Neuronal stem cell (in vitro differentiated cells): ENCODE results near the gene MCHR1.

ENCODE experiments used
- DNase-seq: peaks from one replicate; pipeline ENCODE4 v3.0.0-alpha.2; 2013; ENCODE audit warnings: low spot score
- H2AFZ ChIP-seq: one replicate; pipeline ENCODE4 v1.6.1; 2013; ENCODE audit warnings: mild to moderate bottlenecking, low read length, inconsistent platforms
- H2AK5ac ChIP-seq: 2 replicates; pipeline ENCODE4 v1.6.1; 2013; ENCODE audit warnings: low read depth, mild to moderate bottlenecking, inconsistent platforms, low read length, moderate library complexity, mixed read lengths
- H2BK120ac ChIP-seq: 2 replicates; pipeline ENCODE4 v1.6.1; 2013; ENCODE audit warnings: low read depth, mild to moderate bottlenecking, inconsistent platforms, low read length, moderate library complexity, mixed read lengths
- H2BK12ac ChIP-seq: one replicate; pipeline ENCODE4 v1.6.1; 2013; ENCODE audit warnings: low read length, inconsistent platforms
- H2BK15ac ChIP-seq: 2 replicates; pipeline ENCODE4 v1.6.1; 2013; ENCODE audit warnings: mild to moderate bottlenecking, low read length, inconsistent platforms, mixed read lengths
- H2BK5ac ChIP-seq: one replicate; pipeline ENCODE4 v1.6.1; 2013; ENCODE audit warnings: inconsistent platforms, mild to moderate bottlenecking, low read length, moderate library complexity
- H3K14ac ChIP-seq: one replicate; pipeline ENCODE4 v1.6.1; 2013; ENCODE audit warnings: low read length, inconsistent platforms
- H3K18ac ChIP-seq: 2 replicates; pipeline ENCODE4 v1.6.1; 2013; ENCODE audit warnings: low read length, inconsistent platforms
- H3K23ac ChIP-seq: 2 replicates; pipeline ENCODE4 v1.6.1; 2013; ENCODE audit warnings: low read depth, mild to moderate bottlenecking, mixed read lengths, low read length, inconsistent platforms; ENCODE audit not compliant: poor library complexity
- H3K27ac ChIP-seq: replicated peaks from 3 replicates; pipeline ENCODE4 v1.5.1; 2013; ENCODE audit warnings: low read length, inconsistent platforms
- H3K27me3 ChIP-seq, 3 experiments: 2 replicates each; pipeline ENCODE4 v1.6.1; 2013; ENCODE audit warnings: low read length in 3 of 3, mild to moderate bottlenecking in 2 of 3, inconsistent platforms in 1 of 3, low read depth in 1 of 3, mixed read lengths in 1 of 3, moderate library complexity in 1 of 3; ENCODE audit not compliant: control insufficient read depth in 3 of 3, insufficient read depth in 3 of 3
- H3K36me3 ChIP-seq, 2 donors: replicated peaks in 1 of 2; 2 replicates each; pipeline ENCODE4 v1.6.1; 2013; ENCODE audit warnings: low read length in 2 of 2; ENCODE audit not compliant: control insufficient read depth in 2 of 2, insufficient read depth in 2 of 2
- H3K4ac ChIP-seq: 2 replicates; pipeline ENCODE4 v1.6.1; 2013; ENCODE audit warnings: inconsistent platforms, mild to moderate bottlenecking, low read length, moderate library complexity
- H3K4me1 ChIP-seq, 2 donors: 1 replicate in 1 of 2; 2 replicates in 1 of 2; pipeline ENCODE4 v1.6.1; 2013; ENCODE audit warnings: low read length in 2 of 2, low read depth in 1 of 2; ENCODE audit not compliant: control insufficient read depth in 2 of 2, insufficient read depth in 1 of 2
- H3K4me2 ChIP-seq: one replicate; pipeline ENCODE4 v1.6.1; 2013; ENCODE audit warnings: mild to moderate bottlenecking, low read length, inconsistent platforms; ENCODE audit not compliant: insufficient read depth, poor library complexity, severe bottlenecking
- H3K4me3 ChIP-seq, 2 donors: 2 replicates each; pipeline ENCODE4 v1.5.1; 2013; ENCODE audit warnings: low read length in 2 of 2, mild to moderate bottlenecking in 2 of 2, inconsistent platforms in 1 of 2, moderate library complexity in 1 of 2
- H3K79me1 ChIP-seq: one replicate; pipeline ENCODE4 v1.6.1; 2013; ENCODE audit warnings: low read depth, mild to moderate bottlenecking, inconsistent platforms, low read length, moderate library complexity
- H3K9ac ChIP-seq: one replicate; pipeline ENCODE4 v1.6.1; 2013; ENCODE audit warnings: mild to moderate bottlenecking, low read depth, low read length, inconsistent platforms; ENCODE audit not compliant: poor library complexity
- H3K9me3 ChIP-seq, 2 donors: replicated peaks in 1 of 2; 2 replicates each; pipeline versions ENCODE3 to v1.6.1; 2013; ENCODE audit warnings: low read length in 2 of 2, mild to moderate bottlenecking in 2 of 2, inconsistent platforms in 1 of 2, low read depth in 1 of 2, mixed read lengths in 1 of 2, moderate library complexity in 1 of 2; ENCODE audit not compliant: control insufficient read depth in 2 of 2, insufficient read depth in 1 of 2
- H4K8ac ChIP-seq: one replicate; pipeline ENCODE4 v1.6.1; 2013; ENCODE audit warnings: low read depth, mild to moderate bottlenecking, inconsistent platforms, low read length, moderate library complexity
- H4K91ac ChIP-seq: one replicate; pipeline ENCODE4 v1.6.1; 2013; ENCODE audit warnings: low read length, low read depth, mild to moderate bottlenecking, inconsistent platforms; ENCODE audit not compliant: poor library complexity
- WGBS, 2 donors: extraction: QIAGEN DNeasy Blood & Tissue Kit; methylation state at CpG; one replicate each; pipeline ENCODE4 v1.1.7; 2013; ENCODE audit warnings: missing lambda C conversion rate in 2 of 2, mixed read lengths in 1 of 2; ENCODE audit not compliant: insufficient read length in 2 of 2, insufficient replicate concordance in 1 of 2; ENCODE audit errors: extremely low coverage in 2 of 2; 5-methylcytosine and 5-hydroxymethylcytosine counted together

MCHR1 gene

DNA sequence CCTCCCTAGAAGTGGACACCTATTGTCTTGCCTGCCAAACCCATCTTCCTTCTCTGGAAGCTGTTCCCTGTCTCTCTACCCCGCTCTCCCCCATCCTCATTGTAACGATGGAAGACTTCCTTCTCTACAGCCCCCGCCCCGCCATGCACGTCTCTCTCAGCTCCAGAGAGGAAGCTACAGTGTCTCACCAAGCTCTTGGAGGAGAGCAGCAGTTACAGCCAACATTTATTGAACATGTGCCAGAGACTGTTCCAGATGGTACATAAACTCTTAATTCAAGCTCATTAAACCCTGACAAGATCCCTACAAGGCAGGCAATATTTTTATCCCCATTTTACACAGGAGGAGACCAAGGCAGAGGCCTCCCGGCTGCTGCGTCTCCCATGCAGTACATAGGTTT lies 15.1 kb downstream of the MCHR1 start:
- Histone ChIP-seq H3K27me3 (peaks cover 0 to 37% (median 0%) of the 10 kb centered on the region in 3 experiments), H3K23ac (no peak overlapping the region), H3K18ac (no peak overlapping the region), H3K4me2 (no peak overlapping the region), H3K36me3 (no peaks in the 10 kb centered on the region), H2AK5ac (no peak overlapping the region), H3K4ac (no peak overlapping the region), H3K4me3 (no peak overlapping the region), H2AFZ (no peak overlapping the region), H3K9ac (no peak overlapping the region), H2BK12ac (no peak overlapping the region), H3K27ac (no peak overlapping the region), H2BK5ac (no peak overlapping the region), H4K91ac (no peak overlapping the region), H2BK120ac (no peak overlapping the region), H4K8ac (no peak overlapping the region), H3K79me1 (no peaks in the 10 kb centered on the region), H2BK15ac (no peak overlapping the region), H3K4me1 (peaks cover 0 to 1% of the 10 kb centered on the region in 2 donors), H3K9me3 (no peaks in the 10 kb centered on the region), H3K14ac (no peak overlapping the region)
- WGBS, 2 donors = no CpG with 5 or more reads among the region's 7 CpGs
- DNase-seq = no peak

DNA sequence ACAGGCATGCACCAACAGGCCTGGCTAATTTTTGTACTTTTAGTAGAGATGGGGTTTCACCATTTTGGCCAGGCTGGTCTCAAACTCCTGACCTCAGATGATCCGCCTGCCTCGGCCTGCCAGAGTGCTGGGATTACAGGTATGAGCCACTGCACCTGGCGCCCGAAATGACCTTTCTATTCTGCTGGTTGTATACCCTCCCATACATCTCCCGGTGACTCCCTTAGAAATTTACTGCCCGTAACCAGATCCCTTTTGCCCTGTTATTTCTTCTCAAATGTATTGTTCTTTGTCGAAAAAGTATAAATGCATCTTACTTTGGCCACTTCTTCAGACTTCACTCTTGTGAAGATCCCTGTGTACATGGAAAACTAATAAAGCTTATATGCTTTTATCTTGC lies 22.0 kb downstream of the MCHR1 start:
- no peak overlapping the region for H2AFZ ChIP-seq
- H3K18ac ChIP-seq = no peak overlapping the region
- no peaks in the 10 kb centered on the region for H3K9me3 ChIP-seq
- H3K9ac ChIP-seq = no peak overlapping the region
- no peak overlapping the region for H3K4me2 ChIP-seq
- no peak overlapping the region for H3K23ac ChIP-seq
- no peak overlapping the region for H3K4ac ChIP-seq
- no peak overlapping the region for H3K27ac ChIP-seq
- DNase-seq = no peak
- H2BK5ac ChIP-seq = no peak overlapping the region
- no peaks in the 10 kb centered on the region for H3K4me1 ChIP-seq
- peaks cover 0 to 39% (median 0%) of the 10 kb centered on the region in 3 experiments for H3K27me3 ChIP-seq
- no peak overlapping the region for H2BK120ac ChIP-seq
- no peak overlapping the region for H2BK12ac ChIP-seq
- H3K36me3 ChIP-seq = no peaks in the 10 kb centered on the region
- no CpG with 5 or more reads among the region's 7 CpGs for WGBS, 2 donors
- no peak overlapping the region for H2BK15ac ChIP-seq
- H2AK5ac ChIP-seq = no peak overlapping the region
- no peak overlapping the region for H3K14ac ChIP-seq
- no peak overlapping the region for H4K8ac ChIP-seq
- no peaks in the 10 kb centered on the region for H3K79me1 ChIP-seq
- no peak overlapping the region for H4K91ac ChIP-seq
- H3K4me3 ChIP-seq = no peak overlapping the region

DNA sequence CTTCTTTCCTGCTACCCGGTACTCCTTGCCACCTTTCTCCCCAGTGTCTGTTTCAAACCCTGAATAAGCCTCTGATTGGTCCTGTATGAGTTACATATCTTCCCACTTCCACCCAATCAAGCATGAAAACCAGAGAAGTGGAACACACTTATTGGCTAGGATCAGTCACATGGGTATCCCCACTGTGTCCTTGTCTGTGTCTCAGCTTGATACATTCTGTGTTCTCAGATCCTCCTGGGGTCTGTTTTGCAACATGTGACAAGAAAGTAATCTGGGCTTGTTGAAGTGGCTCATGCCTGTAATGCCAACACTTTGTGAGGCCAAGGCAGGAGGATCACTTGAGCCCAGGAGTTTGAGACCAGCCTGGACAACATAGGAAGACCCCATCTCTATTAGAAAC lies 23.9 kb downstream of the MCHR1 start:
- H3K27me3 ChIP-seq = peaks cover 0 to 43% (median 0%) of the 10 kb centered on the region in 3 experiments
- no peak overlapping the region for H3K4ac ChIP-seq
- H3K14ac ChIP-seq = no peak overlapping the region

DNA sequence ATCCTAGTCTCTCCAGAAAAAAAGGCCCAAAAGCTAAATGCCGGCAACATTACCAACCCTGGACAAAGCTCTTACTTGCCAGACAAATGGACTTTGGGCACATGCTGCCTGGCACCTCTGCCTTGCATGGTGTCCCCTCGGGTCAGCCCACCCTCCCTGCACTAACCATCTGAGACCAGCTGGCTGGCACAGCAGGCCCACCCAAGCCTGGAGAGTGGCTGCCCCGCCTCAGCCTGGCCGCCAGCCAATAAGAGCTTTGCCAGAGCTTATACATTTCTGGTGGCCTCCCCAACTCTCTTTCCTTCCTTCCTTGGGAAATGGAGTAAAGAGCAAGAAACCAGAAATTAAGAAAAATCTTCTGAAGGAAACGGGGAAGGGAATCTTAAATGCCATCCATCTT lies 24.5 kb downstream of the MCHR1 start:
- Histone ChIP-seq H3K4me2 (no peak overlapping the region), H2BK15ac (no peak overlapping the region), H3K14ac (no peak overlapping the region), H3K4me1 (no peaks in the 10 kb centered on the region), H3K23ac (no peak overlapping the region), H4K8ac (no peak overlapping the region), H3K27me3 (peaks cover 0 to 40% (median 0%) of the 10 kb centered on the region in 3 experiments), H3K27ac (no peak overlapping the region), H3K79me1 (no peaks in the 10 kb centered on the region), H2AFZ (no peak overlapping the region), H3K4ac (no peak overlapping the region), H4K91ac (no peak overlapping the region), H2BK5ac (no peak overlapping the region), H3K18ac (peak overlapping the region; percentile 58), H2BK12ac (no peak overlapping the region), H3K36me3 (no peaks in the 10 kb centered on the region), H3K4me3 (no peak overlapping the region), H2AK5ac (no peak overlapping the region), H3K9ac (no peak overlapping the region), H3K9me3 (peaks cover 2 to 8% of the 10 kb centered on the region in 2 donors), H2BK120ac (no peak overlapping the region)
- DNase-seq = no peak
- no CpG with 5 or more reads among the region's 5 CpGs for WGBS, 2 donors

More for the DNA sequence above, 23.9 kb downstream of the MCHR1 start:
- WGBS, 2 donors = no CpG with 5 or more reads among the region's 1 CpG
- Histone ChIP-seq H2BK15ac (no peak overlapping the region), H3K27ac (no peak overlapping the region), H2BK120ac (no peak overlapping the region), H3K4me2 (no peak overlapping the region), H4K8ac (no peak overlapping the region), H2AFZ (peak overlapping the region; percentile 1), H3K18ac (no peak overlapping the region), H2AK5ac (no peak overlapping the region), H3K9ac (no peak overlapping the region), H3K9me3 (peaks cover 2 to 8% of the 10 kb centered on the region in 2 donors), H3K4me1 (no peaks in the 10 kb centered on the region), H3K79me1 (no peaks in the 10 kb centered on the region), H3K23ac (no peak overlapping the region), H3K36me3 (no peaks in the 10 kb centered on the region), H2BK12ac (no peak overlapping the region), H3K4me3 (no peak overlapping the region), H4K91ac (no peak overlapping the region), H2BK5ac (no peak overlapping the region)
- DNase-seq = no peak
